ENCODE data around the gene NRXN2.
A peak's percentile ranks its signal among the peaks of the same experiment; 100 is the strongest.

The NRXN2 gene

GRCh38 chr11:64698427-64698826 is 24.6 kb downstream of the NRXN2 start:
- no peak for DNase-seq (ENCODE audit: low read depth)

DNA sequence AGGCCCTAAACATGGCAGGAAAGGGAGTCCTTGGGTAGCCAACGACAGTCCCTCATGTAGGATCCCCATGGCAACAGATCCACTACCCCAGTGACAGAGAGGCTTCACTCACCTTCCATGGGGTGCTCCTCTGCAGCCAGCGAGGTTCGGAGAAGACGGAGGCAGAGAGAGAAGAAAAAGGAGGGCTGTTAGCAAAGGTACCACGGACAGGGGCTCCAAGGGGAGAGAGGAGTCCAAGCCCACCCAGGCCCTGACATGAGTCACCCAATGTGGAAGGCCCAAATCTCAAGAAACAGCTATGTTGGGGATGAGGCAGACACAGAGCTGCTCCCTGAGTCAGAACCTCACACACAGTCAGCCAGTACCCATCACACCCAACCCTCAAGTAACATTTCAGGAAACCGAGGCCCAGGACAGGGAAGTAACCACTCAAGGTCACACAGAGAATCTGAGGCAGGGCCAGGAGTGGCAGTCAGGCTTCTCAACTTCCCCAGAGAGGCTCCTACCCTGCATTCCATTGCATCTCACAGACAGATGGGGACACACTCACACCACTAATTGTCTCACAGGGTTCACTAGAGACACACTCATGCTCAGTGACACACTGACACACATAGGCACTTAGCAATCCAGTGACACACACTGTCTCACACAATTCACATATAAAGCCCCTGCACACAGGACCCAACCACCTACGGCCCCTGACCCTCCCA is 25.2 kb downstream of the NRXN2 start:
- DNase-seq (ENCODE audit: low read depth): no peak

- no peak for DNase-seq (ENCODE audit: low read depth)
These were observed 27.0 kb downstream of the NRXN2 start for GRCh38 chr11:64696045-64696444.

DNA sequence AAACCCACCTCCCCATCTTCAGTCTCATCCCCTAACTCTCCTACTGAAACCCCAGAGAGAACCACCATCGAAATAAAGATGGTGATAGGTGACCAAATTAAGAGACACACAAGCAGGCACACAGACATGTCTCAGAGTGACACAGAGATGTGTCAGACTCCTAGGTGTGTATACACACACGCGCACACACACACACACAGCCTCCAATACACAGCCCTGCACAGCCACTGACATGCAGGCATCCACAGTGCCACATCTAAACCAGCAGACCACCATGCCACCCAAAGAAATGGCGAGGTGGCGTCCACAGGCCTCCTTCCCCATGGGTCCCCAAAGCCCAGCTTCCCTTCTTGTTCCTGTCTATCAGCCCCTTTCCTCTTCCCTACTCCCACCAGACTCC is 27.4 kb downstream of the NRXN2 start:
- DNase-seq (ENCODE audit: low read depth): no peak

- DNase-seq (ENCODE audit: low read depth): no peak
These were observed 28.1 kb downstream of the NRXN2 start for GRCh38 chr11:64694821-64695365.

GRCh38 chr11:64694026-64694755 is 28.8 kb downstream of the NRXN2 start:
- no peak for DNase-seq (ENCODE audit: low read depth)

DNA sequence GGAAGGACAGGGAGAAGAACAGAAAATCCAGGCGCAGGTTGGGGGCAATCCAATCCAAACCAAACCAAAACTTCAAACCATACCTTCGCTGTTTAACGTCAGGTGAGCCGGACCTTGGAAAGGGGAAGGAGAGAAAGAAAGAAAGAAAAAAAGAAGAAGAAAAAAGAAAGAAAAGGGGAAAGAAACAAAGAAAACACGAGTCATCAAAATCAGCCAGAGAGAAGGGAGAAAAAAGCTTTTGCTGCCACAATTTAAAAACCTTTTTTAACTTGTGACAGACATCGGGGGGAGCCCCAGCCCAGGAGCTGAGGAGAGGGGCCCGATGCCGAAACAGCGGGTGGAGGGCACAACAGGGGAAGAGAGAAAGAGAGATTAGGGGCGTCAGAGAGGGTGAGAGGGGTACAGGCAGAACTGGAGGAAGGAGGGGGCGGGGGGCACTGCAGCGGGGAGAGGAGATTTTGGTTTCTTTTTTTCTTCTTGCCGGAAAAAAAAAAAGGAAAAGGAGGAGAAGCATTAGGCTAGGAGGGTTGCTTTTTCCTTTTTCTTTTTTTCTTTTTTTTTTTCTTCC is 30.1 kb downstream of the NRXN2 start:
- DNase-seq (ENCODE audit: low read depth): no peak

DNA sequence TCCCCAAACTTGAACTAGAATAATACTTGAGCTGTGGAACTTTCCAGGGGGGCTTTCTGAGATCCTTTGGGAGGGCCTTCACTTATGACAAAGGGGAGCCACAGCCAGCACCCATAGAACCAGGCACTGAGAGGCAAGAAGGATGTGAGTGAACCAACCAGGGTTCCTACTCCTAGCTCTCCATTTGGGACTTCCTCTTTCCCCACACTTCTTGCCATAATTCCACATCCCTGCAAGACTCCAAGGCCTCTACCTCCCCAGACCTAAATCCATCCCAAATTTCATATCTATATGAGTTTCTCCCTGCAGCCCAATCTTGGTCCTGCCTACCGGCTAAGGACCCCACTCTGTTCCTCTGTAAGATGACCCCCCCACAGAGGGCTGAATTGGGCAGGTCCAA is 31.5 kb downstream of the NRXN2 start:
- DNase-seq (ENCODE audit: low read depth): no peak

DNA sequence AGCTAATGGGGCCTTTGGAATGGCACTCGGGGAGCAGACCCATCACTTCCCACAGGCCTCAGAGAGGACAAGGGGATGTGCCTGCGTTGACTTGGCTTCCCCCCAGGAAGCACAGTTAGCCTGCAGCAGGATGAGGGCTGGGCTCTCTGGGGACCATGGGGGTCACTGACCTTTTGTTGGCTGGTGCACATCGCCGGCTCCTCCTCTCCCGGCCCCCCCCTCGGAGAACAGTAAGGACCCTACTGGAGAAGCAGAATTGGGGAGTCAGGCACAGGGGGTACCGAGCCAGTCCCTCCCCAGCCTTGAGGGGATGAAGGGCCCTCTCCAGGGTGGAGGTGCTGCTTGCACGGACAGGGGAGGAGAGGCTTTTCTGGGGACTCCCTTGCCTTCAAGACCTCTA is 32.8 kb downstream of the NRXN2 start:
- no peak for DNase-seq (ENCODE audit: low read depth)

DNA sequence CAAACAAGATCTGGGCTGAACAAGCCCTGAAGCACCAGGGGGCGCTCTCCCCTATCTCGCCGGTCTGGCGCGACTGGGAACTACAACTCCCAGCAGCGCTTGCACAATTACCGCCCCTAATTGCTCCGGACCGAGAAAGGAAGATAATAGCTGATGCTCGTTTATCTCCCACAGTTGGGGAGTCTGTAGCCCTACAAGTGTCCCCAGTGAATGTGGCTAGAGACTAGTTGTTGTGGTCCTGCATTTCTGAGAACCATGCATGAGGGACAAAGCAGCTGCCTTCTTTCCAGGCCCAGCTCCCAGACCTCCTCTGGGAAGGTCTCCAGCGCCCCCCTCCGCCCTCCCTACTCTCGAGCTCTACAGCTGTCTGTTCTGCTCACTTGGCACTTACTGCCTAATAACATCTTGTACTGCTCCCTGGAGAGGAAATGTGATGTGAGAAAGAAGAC is 34.4 kb downstream of the NRXN2 start:
- peak; percentile 88 for DNase-seq (ENCODE audit: low read depth)

DNA sequence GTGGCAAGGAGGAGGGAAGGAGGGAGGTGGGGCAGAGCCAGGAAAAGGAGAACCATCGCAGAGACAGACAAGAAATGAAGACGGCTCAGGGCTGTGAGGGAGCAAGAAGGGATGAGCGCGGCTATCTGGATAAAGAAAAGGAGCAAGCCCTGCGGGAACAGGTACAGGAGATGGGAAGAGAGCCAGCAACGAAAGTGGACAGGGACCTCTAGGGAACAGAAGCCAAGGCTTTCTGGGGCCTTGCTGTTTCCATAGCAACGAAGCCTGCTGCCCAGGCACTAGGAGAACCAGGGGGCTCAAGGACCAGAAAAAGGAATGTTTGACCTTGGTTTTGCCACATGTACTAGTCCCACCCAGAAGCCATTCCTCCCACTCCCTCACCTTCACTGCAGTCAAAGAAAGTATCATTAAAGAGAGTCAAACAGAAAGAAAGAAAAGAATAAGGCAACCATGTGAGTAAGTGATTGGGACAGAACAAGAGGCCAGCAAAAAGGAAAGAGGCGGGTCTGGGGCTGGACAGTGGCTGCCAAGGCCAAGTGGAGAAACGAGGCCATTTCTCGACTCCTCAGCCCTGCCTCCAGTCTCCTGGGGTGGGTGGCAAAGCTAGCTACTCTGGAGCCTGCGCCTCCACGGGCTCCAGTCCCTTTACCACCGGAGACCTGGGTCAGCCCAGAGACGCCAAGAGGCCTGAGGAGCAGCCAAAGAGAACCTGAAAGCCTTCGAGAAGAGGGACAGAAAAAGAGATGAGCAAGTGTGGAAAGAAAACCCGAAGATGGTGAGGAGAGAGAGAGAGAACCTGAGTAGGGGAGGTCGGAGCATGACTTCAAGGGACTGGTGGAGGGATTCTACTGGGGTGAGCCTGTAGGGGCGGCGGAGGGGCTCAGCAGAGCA is 35.1 kb downstream of the NRXN2 start:
- DNase-seq (ENCODE audit: low read depth): no peak

- no peak for DNase-seq (ENCODE audit: low read depth)
These were observed 35.8 kb downstream of the NRXN2 start for GRCh38 chr11:64687204-64687603.

GRCh38 chr11:64686466-64687170 is 36.4 kb downstream of the NRXN2 start:
- DNase-seq (ENCODE audit: low read depth): no peak

DNA sequence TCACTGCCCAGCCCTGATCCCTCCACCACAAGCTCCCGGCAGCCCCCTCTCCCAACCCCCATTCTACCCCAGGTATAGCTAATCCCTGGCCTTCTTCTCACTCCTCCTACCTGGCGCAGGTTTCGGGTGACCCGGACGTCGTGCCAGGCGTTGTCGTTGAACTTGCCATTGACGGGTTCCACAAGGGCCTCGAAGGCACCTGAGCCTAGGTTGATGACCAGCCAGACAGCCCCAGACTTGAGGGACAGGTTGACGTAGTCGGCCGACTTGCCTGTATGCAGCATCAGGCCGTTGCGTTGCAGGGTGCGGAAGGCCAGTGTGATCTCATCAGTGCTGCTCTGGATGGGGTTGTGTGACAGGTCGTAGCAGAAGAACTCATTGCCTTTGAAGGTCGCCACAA is 37.5 kb downstream of the NRXN2 start:
- no peak for DNase-seq (ENCODE audit: low read depth)

- no peak for DNase-seq (ENCODE audit: low read depth)
These were observed 38.6 kb downstream of the NRXN2 start for GRCh38 chr11:64684357-64684756.

DNA sequence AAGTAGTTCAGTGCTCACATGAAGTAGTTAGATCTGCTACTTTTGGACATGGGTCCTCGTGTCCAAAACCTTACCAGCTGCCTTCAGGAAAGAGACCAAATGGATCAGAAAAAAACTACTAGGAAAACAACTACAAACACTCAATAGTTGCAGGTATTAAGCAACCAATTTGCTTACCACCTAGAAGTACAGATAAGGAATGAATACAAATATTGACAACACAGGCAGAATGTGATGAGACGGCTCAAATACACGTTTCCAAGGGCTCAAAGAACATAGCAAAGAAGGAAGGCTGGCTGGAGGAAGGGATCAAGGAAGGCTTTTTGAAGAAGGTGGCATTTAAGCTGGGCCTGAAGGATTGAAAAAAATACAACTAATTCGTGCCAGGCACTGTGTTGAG is 41.8 kb downstream of the NRXN2 start:
- DNase-seq (ENCODE audit: low read depth): no peak

DNA sequence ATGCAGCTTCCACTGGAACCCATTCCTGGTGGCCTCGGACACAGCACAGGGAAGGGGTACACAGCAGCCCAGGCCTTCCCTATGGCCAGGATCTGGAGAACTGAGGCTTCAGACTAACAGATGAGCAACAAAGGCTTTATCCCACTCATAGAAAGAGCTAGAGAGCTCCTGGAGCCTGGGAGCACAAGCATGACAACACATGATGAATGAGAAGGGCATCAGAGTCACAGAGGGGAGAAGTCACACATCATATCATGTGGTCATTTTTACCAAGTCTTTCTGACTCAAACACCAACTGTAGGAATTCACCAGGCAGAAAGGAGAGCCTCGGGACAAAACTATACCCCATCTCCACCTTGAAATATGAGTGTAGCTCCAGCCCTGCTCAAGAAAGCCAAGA is 43.2 kb downstream of the NRXN2 start:
- no peak for DNase-seq (ENCODE audit: low read depth)

GRCh38 chr11:64677441-64678023 is 45.5 kb downstream of the NRXN2 start:
- DNase-seq (ENCODE audit: low read depth): no peak

GRCh38 chr11:64676261-64676615 is 46.8 kb downstream of the NRXN2 start:
- DNase-seq (ENCODE audit: low read depth): no peak

GRCh38 chr11:64675450-64676260 is 47.3 kb downstream of the NRXN2 start:
- DNase-seq (ENCODE audit: low read depth): no peak
